Measurements from ENCODE around the gene ICAM4.

GRCh38 chr19:10271543-10272086, 15.1 kb upstream of the ICAM4 start:
- no peak for TF ChIP-seq ZFX (CRISPR knock-in tag; IDR thresholded peaks at IDR 0.05; ENCODE audit: low read depth)
- no peak for TF ChIP-seq RBAK (CRISPR knock-in tag; IDR thresholded peaks at IDR 0.05)
- no peak for TF ChIP-seq GTF3A (CRISPR knock-in tag; conservative IDR thresholded peaks at IDR 0.05)
